HepG2 (cell line): Measurements from ENCODE around the gene PRKCZ. TPM values are rescaled to one million over a fixed set of nuclear protein-coding genes. Genes with fewer than 3 reads are reported as not detected.

Experiments
- ATAC-seq: fragments of 200-7000 bp; cut with Tn5 transposase; 3 replicates; pipeline ENCODE4 v1.9.1; 2020; ENCODE audit warnings: mild to moderate bottlenecking, moderate library complexity
- BruUV-seq: library from RNA; stranded (reverse); fragments of 400-500 nt; replicated peaks from 2 replicates; lab custom pipeline; 2021; lab: Mats Ljungman, UMichigan
- CTCF ChIA-PET: fragments of 300-600 bp; formaldehyde crosslinking; extraction: SDS; loops from one replicate; lab custom pipeline; 2021; ENCODE audit warnings: low total read pairs, inconsistent platforms, low intra/inter-chr PET ratio; lab: Yijun Ruan, JAX
- POLR2A ChIA-PET: fragments of 350-600 bp; sonication (Branson Sonifier 250); formaldehyde crosslinking; loops from one replicate; lab custom pipeline; 2020; ENCODE audit warnings: antibody characterized with exemption, inconsistent platforms; lab: Yijun Ruan, JAX
- DNase-seq: peaks from one replicate; pipeline ENCODE4 v3.0.0-alpha.2; 2015; ENCODE audit warnings: low spot score
- FAIRE-seq: peaks from 3 replicates; lab custom pipeline; 2011; peaks lifted over from hg19 to GRCh38; lab: Jason Lieb, UNC
- H2AFZ ChIP-seq: one replicate; pipeline ENCODE4 v1.6.1; 2011; ENCODE audit warnings: low read length, inconsistent platforms
- H3K27ac ChIP-seq: fragments of 300-600 bp; 3 replicates; pipeline ENCODE4 v1.8.0; 2011; ENCODE audit warnings: mixed run types, mild to moderate bottlenecking, mixed read lengths, low read length, inconsistent platforms; ENCODE audit not compliant: insufficient read depth; ENCODE audit errors: extremely low read length
- H3K27me3 ChIP-seq, 2 experiments: fragments of 200-600 bp in 1 of 2; 2 replicates in 1 of 2; 3 replicates in 1 of 2; pipeline versions ENCODE4 v1.6.0 to v1.8.0; 2011; ENCODE audit warnings: low read length in 2 of 2, mild to moderate bottlenecking in 2 of 2, moderate library complexity in 2 of 2, inconsistent platforms in 1 of 2; ENCODE audit not compliant: insufficient read depth in 2 of 2, control insufficient read depth in 1 of 2
- H3K36me3 ChIP-seq, 2 experiments: fragments of 200-600 bp in 1 of 2; replicated peaks in 1 of 2; 2 replicates in 1 of 2; 3 replicates in 1 of 2; pipeline versions ENCODE4 v1.5.1 to v1.8.0; 2011; ENCODE audit warnings: low read length in 2 of 2, inconsistent platforms in 1 of 2; ENCODE audit not compliant: insufficient read depth in 2 of 2, control insufficient read depth in 1 of 2
- H3K4me1 ChIP-seq: 2 replicates; pipeline ENCODE4 v1.5.1; 2012; ENCODE audit warnings: low read length, inconsistent platforms; ENCODE audit not compliant: insufficient read depth
- H3K4me2 ChIP-seq: 2 replicates; pipeline ENCODE4 v1.6.0; 2011; ENCODE audit warnings: low read depth, low read length, inconsistent platforms
- H3K4me3 ChIP-seq, 3 experiments: fragments of 200-600 bp in 1 of 3; sonication (generic), shearing (Covaris generic) in 1 of 3; replicated peaks in 1 of 3; 2 replicates each; pipeline ENCODE4 v1.5.1; 2011 to 2016; ENCODE audit warnings: low read length in 3 of 3, inconsistent platforms in 2 of 3, low read depth in 2 of 3, mild to moderate bottlenecking in 2 of 3, control low read depth in 1 of 3, mixed read lengths in 1 of 3; ENCODE audit not compliant: insufficient read depth in 1 of 3
- H3K79me2 ChIP-seq: one replicate; pipeline ENCODE4 v1.6.1; 2011; ENCODE audit warnings: low read length, inconsistent platforms; ENCODE audit not compliant: insufficient read depth
- H3K9ac ChIP-seq: 2 replicates; pipeline ENCODE4 v1.6.0; 2011; ENCODE audit warnings: mild to moderate bottlenecking, low read depth, low read length, inconsistent platforms; ENCODE audit not compliant: insufficient read depth
- H3K9me3 ChIP-seq: 2 replicates; pipeline ENCODE4 v1.5.1; 2012; ENCODE audit warnings: mild to moderate bottlenecking, low read length
- H4K20me1 ChIP-seq: 2 replicates; pipeline ENCODE4 v1.6.0; 2011; ENCODE audit warnings: inconsistent platforms, mild to moderate bottlenecking, low read length, moderate library complexity; ENCODE audit not compliant: insufficient read depth
- ATF7 ChIP-seq, 2 experiments: fragments of 450-650 bp in 1 of 2; sonication (generic) in 1 of 2; formaldehyde crosslinking in 1 of 2; IDR thresholded peaks; 2 replicates each; pipeline versions ENCODE4 v1.4.0 to v1.6.1; 2016 to 2020; ENCODE audit warnings: antibody characterized with exemption in 1 of 2, mild to moderate bottlenecking in 1 of 2, missing genetic modification reagents in 1 of 2
- ZNF460 ChIP-seq: sonication (generic); formaldehyde crosslinking; IDR thresholded peaks from 2 replicates; pipeline ENCODE4 v1.5.1; 2020; ENCODE audit warnings: missing genetic modification reagents, mild to moderate bottlenecking, borderline replicate concordance
- WGBS: methylation state at CpG from one replicate; pipeline ENCODE4 v1.1.6; 2017; ENCODE audit warnings: low lambda C conversion rate; 5-methylcytosine and 5-hydroxymethylcytosine counted together
- in situ Hi-C: cut with HindIII; loops from 2 replicates; pipeline ENCODE4 v1.10.0; 2017; ENCODE audit warnings: low pct_unique_long_range_greater_than_20kb; ENCODE audit not compliant: extremely low pct_ligation_motif_present
- intact Hi-C: fragments of 100-400 bp; cut with micrococcal nuclease; formaldehyde crosslinking; loops from one replicate; pipeline ENCODE4 v1.10.0; 2022; ENCODE audit not compliant: unreplicated experiment
- polyA plus RNA-seq, 8 experiments: library from polyadenylated mRNA; depleted of rRNA in 3 of 8; stranded (reverse) in 7 of 8; unstranded in 1 of 8; fragments of >200 nt; fragmentation: Illumina TruSeq in 4 of 8; extraction: Trizol in 4 of 8; gene quantifications; 2 replicates each; pipeline versions ENCODE4 v1.2.1 to v1.2.3, GENCODE V29; 2011 to 2016; ENCODE audit warnings: low read depth in 4 of 8, missing spikeins in 1 of 8, mixed read lengths in 1 of 8; ENCODE audit not compliant: insufficient read depth in 1 of 8
- total RNA-seq, 5 experiments: library from RNA; depleted of rRNA; stranded (reverse); fragments of >200 nt; fragmentation: Illumina TruSeq; extraction: Trizol; gene quantifications; 2 replicates each; pipeline ENCODE4 v1.2.3, GENCODE V29; 2016; ENCODE audit warnings: low read depth in 1 of 5
- TF ChIP-seq, protein P1 (sequence below): sonication (generic); formaldehyde crosslinking; conservative IDR thresholded peaks from 2 replicates; pipeline ENCODE4 v1.4.0; 2020; ENCODE audit warnings: missing genetic modification reagents
- TF ChIP-seq, protein P2 (sequence below): sonication (generic); formaldehyde crosslinking; IDR thresholded peaks from 2 replicates; pipeline ENCODE4 v1.5.1; 2020; ENCODE audit warnings: mild to moderate bottlenecking, missing genetic modification reagents, moderate library complexity

Gene PRKCZ
- total and polyA plus RNA-seq, 2 of the 13 experiments (the other 11 are each of a cell fraction or from before 2014, with no cell fraction given), result 34.7 to 85.2 TPM

DNA sequence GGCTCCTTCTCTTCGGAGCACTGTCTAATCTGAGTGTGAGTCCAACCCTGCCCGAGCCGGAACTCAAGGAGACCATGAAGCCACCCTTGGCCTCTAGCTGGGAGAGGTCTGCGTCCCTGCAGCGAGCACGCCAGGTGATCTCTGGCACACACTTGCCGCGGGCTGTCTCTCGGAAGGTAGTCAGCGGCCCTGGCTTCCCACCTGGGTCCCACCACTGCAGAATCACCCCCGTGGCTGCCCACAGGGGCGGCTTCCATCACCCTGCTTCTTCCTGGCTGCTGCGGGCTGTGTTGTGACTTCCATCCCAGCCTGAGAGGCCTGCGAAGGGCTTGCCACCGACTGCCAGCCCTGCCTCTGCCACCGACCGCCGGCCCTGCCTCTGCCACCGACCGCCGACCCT lies 127.3 kb downstream of the PRKCZ start (continued):
- TF ChIP-seq, protein P1, sequence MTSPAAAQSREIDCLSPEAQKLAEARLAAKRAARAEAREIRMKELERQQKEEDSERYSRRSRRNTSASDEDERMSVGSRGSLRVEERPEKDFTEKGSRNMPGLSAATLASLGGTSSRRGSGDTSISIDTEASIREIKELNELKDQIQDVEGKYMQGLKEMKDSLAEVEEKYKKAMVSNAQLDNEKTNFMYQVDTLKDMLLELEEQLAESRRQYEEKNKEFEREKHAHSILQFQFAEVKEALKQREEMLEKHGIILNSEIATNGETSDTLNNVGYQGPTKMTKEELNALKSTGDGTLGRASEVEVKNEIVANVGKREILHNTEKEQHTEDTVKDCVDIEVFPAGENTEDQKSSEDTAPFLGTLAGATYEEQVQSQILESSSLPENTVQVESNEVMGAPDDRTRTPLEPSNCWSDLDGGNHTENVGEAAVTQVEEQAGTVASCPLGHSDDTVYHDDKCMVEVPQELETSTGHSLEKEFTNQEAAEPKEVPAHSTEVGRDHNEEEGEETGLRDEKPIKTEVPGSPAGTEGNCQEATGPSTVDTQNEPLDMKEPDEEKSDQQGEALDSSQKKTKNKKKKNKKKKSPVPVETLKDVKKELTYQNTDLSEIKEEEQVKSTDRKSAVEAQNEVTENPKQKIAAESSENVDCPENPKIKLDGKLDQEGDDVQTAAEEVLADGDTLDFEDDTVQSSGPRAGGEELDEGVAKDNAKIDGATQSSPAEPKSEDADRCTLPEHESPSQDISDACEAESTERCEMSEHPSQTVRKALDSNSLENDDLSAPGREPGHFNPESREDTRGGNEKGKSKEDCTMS, result no peak
- TF ChIP-seq, all 625 proteins: peak for 1

DNA sequence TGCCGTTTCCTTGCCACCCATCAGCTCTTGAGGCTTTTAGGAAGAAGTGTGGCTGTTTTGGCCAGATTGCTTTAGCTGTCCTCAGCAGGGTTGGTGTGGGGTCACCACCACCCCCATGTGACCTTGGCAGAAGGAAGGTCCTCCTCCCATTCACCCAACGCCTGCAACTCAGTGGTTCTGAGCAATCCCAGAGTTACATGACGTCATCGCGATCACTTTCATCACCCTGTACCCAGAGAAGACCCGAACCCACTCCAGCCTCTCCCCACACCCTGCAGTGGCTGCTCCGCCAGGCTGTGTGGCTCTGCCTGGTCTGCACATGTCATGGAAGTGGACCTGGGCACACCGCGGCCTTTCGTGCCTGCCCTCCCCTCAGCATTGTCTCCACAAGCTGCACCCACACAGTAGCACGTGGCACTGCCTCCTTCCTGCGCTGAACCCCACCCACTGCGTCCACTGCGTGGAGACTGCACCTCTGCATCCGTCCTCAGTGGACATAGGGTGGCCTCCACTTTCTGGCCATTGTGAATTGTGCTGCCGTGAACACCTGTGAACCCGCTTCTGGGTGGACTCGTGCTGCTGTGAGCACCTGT lies 127.8 kb downstream of the PRKCZ start:
- DNase-seq, result no peak
- in situ Hi-C loops (loop anchor here (25.0 kb wide), 1 partner anchor 334 kb away; no protein-coding TSS in a partner anchor), intact Hi-C loops (no loop called here)
- Histone ChIP-seq H3K9ac (no peak overlapping the region), H3K27ac (no peak overlapping the region), H3K79me2 (no peaks in the 10 kb centered on the region), H3K4me2 (no peak overlapping the region), H3K4me1 (no peaks in the 10 kb centered on the region), H3K9me3 (no peaks in the 10 kb centered on the region), H2AFZ (no peak overlapping the region), H3K36me3 (peaks cover 24 to 54% of the 10 kb centered on the region in 2 experiments), H3K4me3 (no peak overlapping the region), H3K27me3 (no peaks in the 10 kb centered on the region), H4K20me1 (no peaks in the 10 kb centered on the region; the same call in 1 of the 2 replicates)
- POLR2A ChIA-PET, result no interaction called here
- WGBS, result 94% methylated on average over 17 of the region's 18 CpGs
- BruUV-seq, result no TSS peak
- FAIRE-seq, result no peak
- no peak for ATAC-seq
- CTCF ChIA-PET, result no interaction called here
- TF ChIP-seq ATF7 (IDR thresholded peaks at IDR 0.05) (peak; percentile 55; the same call in 1 of the 2 replicates), ATF7 (CRISPR knock-in tag; IDR thresholded peaks at IDR 0.05) (no peak), ZNF460 (CRISPR knock-in tag) (no peak)
- TF ChIP-seq, protein P2, sequence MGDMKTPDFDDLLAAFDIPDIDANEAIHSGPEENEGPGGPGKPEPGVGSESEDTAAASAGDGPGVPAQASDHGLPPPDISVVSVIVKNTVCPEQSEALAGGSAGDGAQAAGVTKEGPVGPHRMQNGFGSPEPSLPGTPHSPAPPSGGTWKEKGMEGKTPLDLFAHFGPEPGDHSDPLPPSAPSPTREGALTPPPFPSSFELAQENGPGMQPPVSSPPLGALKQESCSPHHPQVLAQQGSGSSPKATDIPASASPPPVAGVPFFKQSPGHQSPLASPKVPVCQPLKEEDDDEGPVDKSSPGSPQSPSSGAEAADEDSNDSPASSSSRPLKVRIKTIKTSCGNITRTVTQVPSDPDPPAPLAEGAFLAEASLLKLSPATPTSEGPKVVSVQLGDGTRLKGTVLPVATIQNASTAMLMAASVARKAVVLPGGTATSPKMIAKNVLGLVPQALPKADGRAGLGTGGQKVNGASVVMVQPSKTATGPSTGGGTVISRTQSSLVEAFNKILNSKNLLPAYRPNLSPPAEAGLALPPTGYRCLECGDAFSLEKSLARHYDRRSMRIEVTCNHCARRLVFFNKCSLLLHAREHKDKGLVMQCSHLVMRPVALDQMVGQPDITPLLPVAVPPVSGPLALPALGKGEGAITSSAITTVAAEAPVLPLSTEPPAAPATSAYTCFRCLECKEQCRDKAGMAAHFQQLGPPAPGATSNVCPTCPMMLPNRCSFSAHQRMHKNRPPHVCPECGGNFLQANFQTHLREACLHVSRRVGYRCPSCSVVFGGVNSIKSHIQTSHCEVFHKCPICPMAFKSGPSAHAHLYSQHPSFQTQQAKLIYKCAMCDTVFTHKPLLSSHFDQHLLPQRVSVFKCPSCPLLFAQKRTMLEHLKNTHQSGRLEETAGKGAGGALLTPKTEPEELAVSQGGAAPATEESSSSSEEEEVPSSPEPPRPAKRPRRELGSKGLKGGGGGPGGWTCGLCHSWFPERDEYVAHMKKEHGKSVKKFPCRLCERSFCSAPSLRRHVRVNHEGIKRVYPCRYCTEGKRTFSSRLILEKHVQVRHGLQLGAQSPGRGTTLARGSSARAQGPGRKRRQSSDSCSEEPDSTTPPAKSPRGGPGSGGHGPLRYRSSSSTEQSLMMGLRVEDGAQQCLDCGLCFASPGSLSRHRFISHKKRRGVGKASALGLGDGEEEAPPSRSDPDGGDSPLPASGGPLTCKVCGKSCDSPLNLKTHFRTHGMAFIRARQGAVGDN, result 0 out of 2 replicates have a peak, but pooled peaks have one; percentile 11
